GM12878 (cell line): Measurements from ENCODE around the gene ASRGL1. TPM values are rescaled to one million over a fixed set of nuclear protein-coding genes. Genes with fewer than 3 reads are reported as not detected.

Experiments
- ATAC-seq: fragments of 200-7000 bp; cut with Tn5 transposase; 3 replicates; pipeline ENCODE4 v1.9.1; 2020; ENCODE audit warnings: mild to moderate bottlenecking, moderate library complexity
- BruUV-seq: library from RNA; stranded (reverse); fragments of 400-500 nt; replicated peaks from 2 replicates; lab custom pipeline; 2021; lab: Mats Ljungman, UMichigan
- CTCF ChIA-PET: fragments of 300-600 bp; sonication (Branson Sonifier 250); formaldehyde crosslinking; extraction: SDS; loops from one replicate; lab custom pipeline; 2021; ENCODE audit warnings: inconsistent platforms; lab: Yijun Ruan, JAX
- POLR2A ChIA-PET: fragments of 350-600 bp; formaldehyde crosslinking; extraction: SDS; loops from one replicate; lab custom pipeline; 2021; ENCODE audit warnings: inconsistent platforms; lab: Charles Lee
- RAD21 ChIA-PET: fragments of 300-600 bp; sonication (Branson Sonifier 250); formaldehyde crosslinking; loops from one replicate; lab custom pipeline; 2023; ENCODE audit warnings: antibody characterized with exemption; ENCODE audit not compliant: unreplicated experiment; lab: Charles Lee
- SMC1A ChIA-PET: fragments of 300-600 bp; sonication (Branson Sonifier 250); formaldehyde crosslinking; loops from one replicate; lab custom pipeline; 2023; ENCODE audit not compliant: unreplicated experiment, uncharacterized antibody; lab: Charles Lee
- DNase-seq: peaks from one replicate; pipeline ENCODE4 v3.0.0-alpha.2; 2011; ENCODE audit warnings: low read depth, low spot score
- FAIRE-seq: peaks from 3 replicates; lab custom pipeline; 2011; peaks lifted over from hg19 to GRCh38; lab: Jason Lieb, UNC
- H2AFZ ChIP-seq: 2 replicates; pipeline ENCODE4 v1.6.0; 2011; ENCODE audit warnings: low read depth, low read length, control low read depth; ENCODE audit not compliant: control insufficient read depth
- H3K27ac ChIP-seq: 2 replicates; pipeline ENCODE4 v1.5.1; 2011; ENCODE audit warnings: control low read depth; ENCODE audit not compliant: control insufficient read depth, insufficient read depth
- H3K27me3 ChIP-seq, 2 experiments: replicated peaks in 1 of 2; 2 replicates each; pipeline versions ENCODE4 v1.6.0 to v1.6.1; 2011; ENCODE audit warnings: low read length in 1 of 2; ENCODE audit not compliant: control insufficient read depth in 2 of 2, insufficient read depth in 2 of 2
- H3K36me3 ChIP-seq, 2 experiments: 2 replicates each; pipeline ENCODE4 v1.5.1; 2011; ENCODE audit warnings: low read length in 1 of 2; ENCODE audit not compliant: control insufficient read depth in 2 of 2, insufficient read depth in 2 of 2
- H3K4me1 ChIP-seq: 2 replicates; pipeline ENCODE4 v1.6.1; 2011; ENCODE audit warnings: mild to moderate bottlenecking, low read length, moderate library complexity, mixed read lengths; ENCODE audit not compliant: control insufficient read depth, insufficient read depth
- H3K4me2 ChIP-seq: 2 replicates; pipeline ENCODE4 v1.6.0; 2011; ENCODE audit warnings: control low read depth; ENCODE audit not compliant: control insufficient read depth, insufficient read depth
- H3K4me3 ChIP-seq: fragments of 200-600 bp; sonication (generic); 2 replicates; pipeline ENCODE4 v1.5.1; 2016
- H3K79me2 ChIP-seq: 2 replicates; pipeline ENCODE4 v1.6.0; 2011; ENCODE audit warnings: low read length; ENCODE audit not compliant: control insufficient read depth, insufficient read depth
- H3K9ac ChIP-seq: 2 replicates; pipeline ENCODE4 v1.8.0; 2011; ENCODE audit warnings: low read length, control low read depth, mixed read lengths; ENCODE audit not compliant: control insufficient read depth, insufficient read depth
- H3K9me3 ChIP-seq: replicated peaks from 3 replicates; pipeline ENCODE4 v1.5.1; 2011; ENCODE audit warnings: mild to moderate bottlenecking, low read length; ENCODE audit not compliant: control insufficient read depth, insufficient read depth
- H4K20me1 ChIP-seq: 2 replicates; pipeline ENCODE4 v1.6.0; 2011; ENCODE audit not compliant: control insufficient read depth, insufficient read depth
- ASH2L ChIP-seq: fragments of 300-600, 200-600 bp; sonication (generic); IDR thresholded peaks from 2 replicates; pipeline ENCODE4 v1.6.1; 2017; ENCODE audit warnings: low read depth, mild to moderate bottlenecking, borderline replicate concordance
- BCL3 ChIP-seq: IDR thresholded peaks from 2 replicates; pipeline ENCODE4 v1.6.1; 2011; ENCODE audit warnings: borderline replicate concordance, low read depth, mild to moderate bottlenecking, moderate library complexity, low read length; ENCODE audit not compliant: insufficient read depth, poor library complexity, severe bottlenecking
- BRCA1 ChIP-seq: IDR thresholded peaks from 2 replicates; pipeline ENCODE4 v1.6.1; 2011; ENCODE audit warnings: low read depth, low read length, improper control_type of control experiment
- CBFB ChIP-seq: IDR thresholded peaks from 2 replicates; pipeline ENCODE4 v1.6.1; 2016; ENCODE audit warnings: antibody characterized with exemption, low read depth
- CHD2 ChIP-seq: IDR thresholded peaks from 2 replicates; pipeline ENCODE4 v1.6.1; 2011; ENCODE audit warnings: low read depth, low read length, improper control_type of control experiment, borderline replicate concordance
- ESRRA ChIP-seq: IDR thresholded peaks from 2 replicates; pipeline ENCODE4 v1.6.1; 2012; ENCODE audit warnings: mild to moderate bottlenecking, low read length, improper control_type of control experiment
- IRF5 ChIP-seq: fragments of 450-650 bp; IDR thresholded peaks from 2 replicates; pipeline ENCODE4 v1.6.1; 2017; ENCODE audit warnings: borderline replicate concordance
- JUNB ChIP-seq: IDR thresholded peaks from 2 replicates; pipeline ENCODE4 v1.6.1; 2016; ENCODE audit warnings: antibody characterized with exemption, mild to moderate bottlenecking
- KAT2A ChIP-seq: conservative IDR thresholded peaks from 2 replicates; pipeline ENCODE4 v1.6.1; 2011; ENCODE audit warnings: low read depth, low read length; ENCODE audit not compliant: control insufficient read depth
- MEF2B ChIP-seq: fragments of 450-650 bp; IDR thresholded peaks from 2 replicates; pipeline ENCODE4 v1.6.1; 2018; ENCODE audit warnings: mild to moderate bottlenecking, moderate library complexity; ENCODE audit not compliant: partially characterized antibody, poor library complexity, severe bottlenecking
- NFXL1 ChIP-seq: fragments of 450-650 bp; IDR thresholded peaks from 2 replicates; pipeline ENCODE4 v1.6.1; 2017; ENCODE audit warnings: antibody characterized with exemption, mild to moderate bottlenecking, borderline replicate concordance
- NR2C2 ChIP-seq: IDR thresholded peaks from 2 replicates; pipeline ENCODE4 v1.6.1; 2011; ENCODE audit warnings: borderline replicate concordance, low read depth; ENCODE audit not compliant: control insufficient read depth, insufficient read length
- PBX3 ChIP-seq: IDR thresholded peaks from 2 replicates; pipeline ENCODE4 v1.6.1; 2011; ENCODE audit warnings: mild to moderate bottlenecking, low read depth, low read length, moderate library complexity; ENCODE audit not compliant: insufficient replicate concordance
- SMC3 ChIP-seq: IDR thresholded peaks from 2 replicates; pipeline ENCODE4 v1.6.1; 2011; ENCODE audit warnings: low read length, improper control_type of control experiment, borderline replicate concordance
- TCF12 ChIP-seq: IDR thresholded peaks from 2 replicates; pipeline ENCODE4 v1.6.1; 2011; ENCODE audit warnings: low read depth, mild to moderate bottlenecking, low read length
- YBX1 ChIP-seq: fragments of 450-650 bp; IDR thresholded peaks from 2 replicates; pipeline ENCODE4 v1.6.1; 2016; ENCODE audit warnings: antibody characterized with exemption
- ZSCAN29 ChIP-seq: fragments of 450-650 bp; IDR thresholded peaks from 2 replicates; pipeline ENCODE4 v1.6.1; 2017; ENCODE audit warnings: mild to moderate bottlenecking, moderate library complexity
- ZZZ3 ChIP-seq: IDR thresholded peaks from 2 replicates; pipeline ENCODE4 v1.6.1; 2011; ENCODE audit warnings: low read depth; ENCODE audit not compliant: control insufficient read depth, insufficient read length
- WGBS: methylation state at CpG from one replicate; pipeline ENCODE4 v1.1.6; 2016; ENCODE audit warnings: low lambda C conversion rate; ENCODE audit not compliant: insufficient replicate concordance, insufficient coverage; ENCODE audit errors: missing lambda C conversion rate; 5-methylcytosine and 5-hydroxymethylcytosine counted together
- in situ Hi-C: fragments of 300-500 bp; cut with MboI; formaldehyde crosslinking; loops from 9 replicates; pipeline ENCODE4 v1.14.3; 2018; ENCODE audit warnings: mixed read lengths
- intact Hi-C: fragments of 100-400 bp; cut with micrococcal nuclease; formaldehyde crosslinking; loops from one replicate; pipeline ENCODE4 v1.14.2; 2022; ENCODE audit not compliant: unreplicated experiment
- polyA plus RNA-seq, 11 experiments: library from polyadenylated mRNA; depleted of rRNA in 4 of 11; unstranded in 6 of 11; stranded (reverse) in 5 of 11; fragments of >200 nt; fragmentation: Nextera tagmentation in 4 of 11; fragmentation: Illumina TruSeq in 1 of 11; extraction: Ambion mirVana in 4 of 11; extraction: Trizol in 1 of 11; gene quantifications; 1 replicate in 1 of 11; 2 replicates in 10 of 11; pipeline versions ENCODE4 v1.2.1 to v1.2.3, GENCODE V29; 2011 to 2016; ENCODE audit warnings: inconsistent platforms in 2 of 11, missing spikeins in 2 of 11, low read depth in 1 of 11
- total RNA-seq, 4 experiments: library from RNA; depleted of rRNA in 3 of 4; stranded (reverse); fragments of >200 nt in 3 of 4; fragmentation: Illumina TruSeq in 1 of 4; extraction: Trizol in 1 of 4; gene quantifications; 2 replicates each; pipeline versions ENCODE4 v1.2.1 to v1.2.3, GENCODE V29; 2013 to 2021
- TF ChIP-seq, protein P1 (sequence below): fragments of 450-650 bp; IDR thresholded peaks from 2 replicates; pipeline ENCODE4 v1.6.1; 2016; ENCODE audit warnings: mild to moderate bottlenecking

The ASRGL1 gene
- total and polyA plus RNA-seq, 10 of the 15 experiments (the other 5 are each of a cell fraction or from before 2014, with no cell fraction given): 0.97 to 24.5 (median 4.8) TPM

DNA sequence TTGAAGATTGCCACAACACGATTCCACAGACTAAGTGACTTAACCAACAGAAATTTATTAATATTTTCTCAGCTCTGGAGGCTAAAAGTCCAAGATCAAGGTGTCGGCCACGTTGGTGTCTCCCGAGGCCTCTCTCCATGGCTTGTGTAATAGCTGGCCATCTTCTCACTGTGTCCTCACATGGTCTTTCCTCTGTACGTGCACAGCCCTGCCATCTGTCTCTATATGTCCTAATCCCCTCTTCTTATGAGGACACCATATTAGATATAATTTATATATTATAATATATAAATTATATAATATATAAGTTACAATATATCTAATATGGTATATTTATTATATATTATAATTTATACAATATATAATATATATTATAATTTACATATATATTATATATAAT lies 56.5 kb downstream of the ASRGL1 start:
- BruUV-seq: no TSS peak
- 29% methylated on average over 5 of the region's 5 CpGs for WGBS
- ChIA-PET RAD21 (interaction anchor here (1.0 to 1.7 kb wide), 4 partner anchors 12 to 167 kb away, joined by 3 to 6 read pairs (median 4); partner anchors contain the start of gene ASRGL1), CTCF (interaction anchor here (0.6 to 4.8 kb wide), 18 partner anchors 8 to 512 kb away, joined by 3 to 48 read pairs (median 8); partner anchors contain the start of gene ASRGL1), POLR2A (no interaction called here), SMC1A (interaction anchor here (0.7 to 3.6 kb wide), 7 partner anchors 12 to 229 kb away, joined by 3 to 17 read pairs (median 3); no protein-coding TSS in a partner anchor)
- Histone ChIP-seq H3K9me3 (no peaks in the 10 kb centered on the region), H3K36me3 (no peaks in the 10 kb centered on the region), H3K27ac (no peak overlapping the region), H3K4me2 (no peak overlapping the region), H4K20me1 (no peaks in the 10 kb centered on the region), H3K79me2 (no peaks in the 10 kb centered on the region), H3K27me3 (no peaks in the 10 kb centered on the region), H3K9ac (no peak overlapping the region), H3K4me3 (no peak overlapping the region), H3K4me1 (no peaks in the 10 kb centered on the region), H2AFZ (no peak overlapping the region)
- no peak for DNase-seq
- intact Hi-C loops: loop anchor here (1.0 to 10.0 kb wide), 3 partner anchors 13 to 471 kb away; no protein-coding TSS in a partner anchor
- no peak for ATAC-seq
- no peak for FAIRE-seq
- in situ Hi-C loops: no loop called here
- no peak for TF ChIP-seq JUNB
- TF ChIP-seq PBX3: no peak
- TF ChIP-seq ZZZ3: no peak
- TF ChIP-seq, protein P1, sequence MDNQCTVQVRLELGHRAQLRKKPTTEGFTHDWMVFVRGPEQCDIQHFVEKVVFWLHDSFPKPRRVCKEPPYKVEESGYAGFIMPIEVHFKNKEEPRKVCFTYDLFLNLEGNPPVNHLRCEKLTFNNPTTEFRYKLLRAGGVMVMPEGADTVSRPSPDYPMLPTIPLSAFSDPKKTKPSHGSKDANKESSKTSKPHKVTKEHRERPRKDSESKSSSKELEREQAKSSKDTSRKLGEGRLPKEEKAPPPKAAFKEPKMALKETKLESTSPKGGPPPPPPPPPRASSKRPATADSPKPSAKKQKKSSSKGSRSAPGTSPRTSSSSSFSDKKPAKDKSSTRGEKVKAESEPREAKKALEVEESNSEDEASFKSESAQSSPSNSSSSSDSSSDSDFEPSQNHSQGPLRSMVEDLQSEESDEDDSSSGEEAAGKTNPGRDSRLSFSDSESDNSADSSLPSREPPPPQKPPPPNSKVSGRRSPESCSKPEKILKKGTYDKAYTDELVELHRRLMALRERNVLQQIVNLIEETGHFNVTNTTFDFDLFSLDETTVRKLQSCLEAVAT: no peak
- no peak for TF ChIP-seq BRCA1
- TF ChIP-seq NFXL1: no peak
- TF ChIP-seq ESRRA: no peak
- TF ChIP-seq YBX1: no peak
- no peak for TF ChIP-seq NR2C2
- no peak for TF ChIP-seq SMC3
- no peak for TF ChIP-seq TCF12
- no peak for TF ChIP-seq ZSCAN29
- TF ChIP-seq ASH2L: no peak
- TF ChIP-seq CHD2: no peak
- TF ChIP-seq BCL3: no peak
- TF ChIP-seq MEF2B: no peak
- no peak for TF ChIP-seq CBFB
- no peak for TF ChIP-seq KAT2A
- TF ChIP-seq IRF5: no peak
